Stimulated activated CD8-positive, alpha-beta memory T cell treated with anti-CD3 and anti-CD28 coated beads, Interleukin-15, amount 100 ng/mL, for 24 hours (primary cell): Measurements from ENCODE around the gene FSTL4.
A peak's percentile ranks its signal among the peaks of the same experiment; 100 is the strongest.

ENCODE experiments used
- DNase-seq: peaks from one replicate; pipeline ENCODE4 v3.0.0-alpha.2; 2020; ENCODE audit warnings: low read depth

Gene FSTL4

DNA sequence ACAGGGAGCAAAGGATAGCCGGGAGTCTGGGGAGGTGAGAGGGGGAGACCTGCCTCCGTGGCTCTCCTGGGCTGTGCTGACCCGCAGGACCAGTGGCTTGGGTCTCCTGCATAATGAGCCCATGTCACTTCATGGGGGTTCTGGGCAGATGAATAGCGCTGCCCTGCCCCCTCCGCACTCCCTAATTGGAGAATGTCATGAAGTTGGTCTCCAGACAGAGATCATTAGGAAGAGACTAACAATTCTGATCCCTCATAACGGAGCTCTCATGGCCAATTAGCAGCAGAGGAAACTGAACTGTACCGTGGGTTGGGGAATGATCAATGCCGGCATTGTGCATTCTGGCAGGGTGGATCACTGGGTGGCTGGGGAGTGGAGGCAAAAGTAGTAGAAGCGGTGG lies 186.1 kb downstream of the FSTL4 start:
- DNase-seq: no peak

DNA sequence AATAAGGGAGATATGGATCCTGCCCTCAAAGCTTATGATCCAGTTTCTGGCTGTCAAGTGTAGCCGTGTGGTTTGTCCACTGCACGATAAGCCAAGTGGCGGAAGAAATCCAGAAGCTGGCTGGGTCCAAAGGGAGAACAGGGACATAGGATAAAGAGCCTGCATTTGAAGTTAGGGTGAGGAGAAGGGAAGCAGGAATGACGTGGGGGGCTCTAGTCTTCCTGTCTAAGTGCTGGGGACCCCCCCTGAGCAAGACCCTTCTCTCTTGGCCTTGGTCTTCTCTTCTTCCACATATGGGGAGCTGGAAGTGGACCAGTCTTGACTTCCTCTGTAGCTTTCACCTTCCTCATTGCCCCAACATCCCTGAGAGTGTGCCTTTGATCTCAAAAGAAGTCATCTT lies 186.6 kb downstream of the FSTL4 start:
- no peak for DNase-seq

DNA sequence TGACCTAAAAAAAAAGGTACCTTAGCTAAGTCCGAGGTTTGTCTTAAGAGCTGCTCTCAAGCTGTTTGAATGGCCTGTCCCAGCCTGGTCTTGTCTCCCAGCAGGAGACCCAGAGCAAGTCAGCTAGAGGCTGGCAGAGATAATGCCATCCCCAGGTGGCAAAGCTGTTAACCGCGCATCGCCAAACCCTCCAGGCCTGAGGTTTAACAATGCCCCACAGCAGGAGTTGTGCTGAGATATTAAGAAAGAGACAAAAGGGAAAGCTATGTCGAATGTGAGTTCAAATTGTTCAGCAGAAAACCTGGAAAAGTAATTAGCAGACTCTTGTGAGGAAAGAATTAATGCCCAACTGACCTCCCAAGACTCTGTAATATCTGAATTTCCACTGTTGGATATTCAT lies 187.1 kb downstream of the FSTL4 start:
- no peak for DNase-seq

DNA sequence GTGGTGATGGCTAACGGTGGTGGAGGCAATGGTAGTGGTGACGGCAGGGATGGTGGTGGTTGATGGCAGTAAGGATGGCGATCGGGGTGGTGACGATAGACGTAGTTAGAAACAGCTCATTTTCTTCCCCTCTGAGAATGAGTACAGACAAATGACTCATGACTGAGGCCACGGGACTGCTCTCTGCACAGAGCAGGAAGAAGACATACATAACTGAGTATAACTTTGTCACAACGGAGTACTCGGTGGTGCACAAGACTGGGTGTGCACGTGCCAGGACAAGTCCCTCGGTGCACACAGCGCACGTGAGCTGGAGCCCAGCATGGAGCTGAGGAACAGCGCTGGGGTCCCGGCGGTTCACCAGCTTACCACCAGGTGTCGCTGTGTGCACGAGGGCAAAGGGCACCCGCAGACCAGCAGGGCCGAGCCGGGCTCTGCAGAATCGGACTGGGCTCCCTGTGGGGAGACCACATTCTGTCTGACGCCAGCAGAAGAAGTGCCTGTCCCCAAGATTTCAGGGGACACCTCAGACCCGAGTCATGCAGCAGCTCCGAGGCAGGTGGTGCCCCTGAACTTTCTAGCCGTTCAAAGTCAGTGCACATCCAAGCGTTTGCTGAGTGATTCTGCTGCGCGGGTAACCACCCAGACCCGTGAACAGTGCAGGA lies 188.6 kb downstream of the FSTL4 start:
- peak; percentile 63 for DNase-seq

DNA sequence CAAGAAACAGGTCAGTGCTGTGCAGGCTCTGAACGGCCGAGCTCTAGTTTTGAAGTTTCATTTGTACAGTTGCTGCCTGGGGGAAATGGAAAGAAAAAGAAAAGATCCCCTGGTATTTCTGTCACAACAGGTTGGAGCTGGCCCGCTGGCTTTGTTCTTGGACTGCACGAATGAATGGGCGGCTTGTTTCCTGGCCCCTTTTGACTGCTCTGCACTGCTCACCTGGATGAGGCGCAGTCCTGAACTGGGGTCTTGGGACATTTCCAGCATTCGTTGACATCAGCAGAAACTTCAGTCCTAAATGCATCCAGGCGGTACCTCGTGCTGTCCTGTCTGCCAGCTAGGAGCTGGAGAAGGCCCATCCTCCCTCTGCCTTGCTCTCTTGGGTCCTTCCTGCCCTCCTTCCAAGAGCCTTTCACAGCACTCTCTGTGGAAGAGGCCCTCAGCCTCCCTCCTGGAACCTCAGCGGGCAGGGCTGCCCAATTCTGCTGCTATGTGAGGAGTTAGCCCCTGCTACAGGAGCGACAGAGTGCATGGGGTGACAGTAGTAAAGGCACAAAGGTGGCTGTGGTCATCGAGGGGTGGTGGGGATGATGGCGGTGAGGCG lies 189.2 kb downstream of the FSTL4 start:
- DNase-seq: no peak

DNA sequence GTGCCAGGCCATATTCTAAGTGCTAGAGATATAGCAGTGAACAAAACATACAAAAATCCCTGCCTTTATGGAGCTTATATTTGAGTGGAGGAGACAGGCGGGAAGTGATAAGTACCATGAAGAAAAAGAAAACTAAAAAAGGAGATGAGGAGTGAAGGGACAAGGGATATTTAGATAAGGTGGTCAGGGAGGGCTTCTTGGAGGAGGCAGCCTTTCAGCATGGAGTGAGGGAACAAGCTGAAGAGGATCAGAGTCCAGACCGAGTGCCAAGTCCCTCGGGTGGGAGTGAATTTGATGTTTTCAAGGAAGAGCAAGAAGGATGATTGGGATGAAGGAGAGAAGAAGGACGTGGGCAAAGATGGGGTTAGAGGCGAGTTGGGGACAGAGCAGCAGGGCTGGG lies 190.5 kb downstream of the FSTL4 start:
- DNase-seq: no peak

DNA sequence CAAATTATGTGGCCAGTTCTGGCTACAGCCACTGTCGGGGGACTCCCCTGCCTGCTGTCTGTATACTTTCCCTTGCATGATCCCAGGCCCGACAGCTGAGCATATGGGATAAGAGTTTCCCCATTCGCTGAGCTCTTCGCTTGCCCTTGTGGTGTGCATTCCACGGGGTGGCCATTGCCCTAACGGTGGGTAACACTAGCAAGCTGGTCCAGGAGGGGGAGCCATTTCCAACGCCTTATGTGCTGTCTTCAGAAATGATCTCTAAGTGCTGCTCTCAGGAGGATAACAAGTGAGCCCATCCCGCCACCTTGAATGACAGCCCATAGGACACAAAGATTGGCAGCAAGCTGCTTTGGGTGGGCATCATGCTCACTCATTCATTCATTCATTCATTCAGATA lies 190.9 kb downstream of the FSTL4 start:
- DNase-seq: no peak

DNA sequence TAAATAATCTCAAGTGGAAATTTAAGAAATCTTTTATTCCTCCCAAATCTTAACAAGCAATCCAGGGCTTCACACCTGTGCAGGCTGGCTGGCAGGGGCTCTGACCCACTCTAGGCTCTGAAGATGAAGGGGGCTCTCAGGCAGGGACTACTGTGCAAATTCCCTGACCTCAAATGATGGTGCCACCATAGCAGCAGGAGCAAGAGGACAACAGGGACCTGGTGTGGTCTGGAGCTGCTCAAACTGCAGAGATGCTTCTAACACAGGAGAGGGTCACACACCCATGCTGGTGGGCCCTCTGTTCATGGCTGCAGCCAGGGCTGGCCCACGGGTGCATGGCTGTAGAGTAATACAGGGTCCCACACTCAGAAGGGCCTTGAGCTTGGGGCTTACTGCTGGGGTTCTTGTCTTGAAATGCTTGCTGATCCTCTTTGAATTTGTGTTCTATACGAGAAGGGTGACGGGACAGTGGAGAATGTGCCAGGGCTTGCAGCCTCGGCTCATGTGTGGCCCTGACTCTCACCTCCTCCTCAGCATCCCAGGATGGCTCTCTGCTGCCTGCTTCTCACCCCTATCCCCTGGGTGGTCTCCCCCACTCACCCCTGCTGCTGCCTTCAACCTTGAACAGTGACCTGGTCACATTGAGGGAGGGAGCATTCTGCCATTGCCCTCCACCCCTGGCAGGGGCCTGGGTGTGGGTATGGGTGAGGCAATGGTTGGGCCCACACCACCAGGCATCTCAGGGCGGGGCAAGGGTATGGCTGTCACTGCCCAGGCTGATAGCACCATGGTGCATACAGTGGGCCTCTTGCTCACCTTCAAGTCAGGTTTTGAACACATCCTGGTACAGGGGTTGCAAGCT lies 191.7 kb downstream of the FSTL4 start:
- no peak for DNase-seq

DNA sequence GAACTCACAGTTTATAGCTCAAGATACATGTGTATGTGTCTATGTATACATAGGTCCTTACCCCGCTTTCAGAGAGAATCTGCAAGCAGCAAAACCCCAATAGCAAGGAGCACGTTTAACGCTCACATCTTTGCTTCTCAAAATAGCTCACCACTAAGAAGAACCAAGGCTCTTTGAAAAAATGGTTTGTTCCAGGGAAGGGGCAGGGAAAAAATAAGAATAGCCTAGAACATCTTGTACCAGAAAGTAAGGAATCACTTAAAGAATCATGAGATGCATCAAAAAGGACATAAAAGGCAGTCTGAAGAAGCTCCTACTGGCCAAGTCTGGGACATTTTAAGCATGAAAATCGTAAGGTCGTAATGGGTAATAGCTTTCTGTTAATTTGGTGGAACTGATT lies 196.4 kb downstream of the FSTL4 start:
- DNase-seq: no peak

DNA sequence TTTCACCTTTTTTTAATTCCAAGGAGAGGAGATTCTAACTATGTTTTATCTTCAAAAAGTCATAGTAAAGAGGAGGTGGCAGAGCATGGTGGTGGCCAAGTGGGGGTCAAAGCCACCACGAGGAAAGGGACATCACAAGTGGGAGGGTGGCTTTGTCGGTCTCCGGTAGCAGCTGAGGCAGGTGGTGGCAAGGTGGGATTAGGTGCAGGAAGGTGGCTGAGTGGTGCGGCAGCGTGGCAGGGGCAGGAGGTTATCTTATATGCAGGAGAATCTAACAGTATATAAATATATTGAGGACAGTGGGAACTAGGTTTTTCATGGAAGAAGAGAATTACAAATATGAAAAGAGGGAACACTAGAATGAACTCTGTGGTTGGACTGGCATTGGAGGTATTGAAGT lies 196.8 kb downstream of the FSTL4 start:
- no peak for DNase-seq

DNA sequence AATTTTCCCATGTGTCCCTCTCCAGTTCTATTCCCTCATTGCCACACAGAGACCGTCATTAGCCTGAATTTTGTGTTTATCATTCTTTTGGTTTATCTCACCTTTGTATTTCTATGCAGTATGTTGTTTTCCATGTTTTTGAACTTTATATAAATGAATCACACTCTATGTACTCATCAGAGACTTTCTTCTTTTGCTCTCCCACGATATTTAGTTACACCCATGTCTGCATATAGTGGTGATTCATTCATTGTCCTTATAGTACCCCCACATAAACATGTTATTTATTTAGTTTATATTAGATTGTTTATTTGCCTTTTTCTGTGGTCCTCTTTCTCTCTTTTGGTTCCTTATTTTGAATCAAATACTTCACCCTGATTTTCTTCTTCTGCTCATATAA lies 199.7 kb downstream of the FSTL4 start:
- DNase-seq: no peak

DNA sequence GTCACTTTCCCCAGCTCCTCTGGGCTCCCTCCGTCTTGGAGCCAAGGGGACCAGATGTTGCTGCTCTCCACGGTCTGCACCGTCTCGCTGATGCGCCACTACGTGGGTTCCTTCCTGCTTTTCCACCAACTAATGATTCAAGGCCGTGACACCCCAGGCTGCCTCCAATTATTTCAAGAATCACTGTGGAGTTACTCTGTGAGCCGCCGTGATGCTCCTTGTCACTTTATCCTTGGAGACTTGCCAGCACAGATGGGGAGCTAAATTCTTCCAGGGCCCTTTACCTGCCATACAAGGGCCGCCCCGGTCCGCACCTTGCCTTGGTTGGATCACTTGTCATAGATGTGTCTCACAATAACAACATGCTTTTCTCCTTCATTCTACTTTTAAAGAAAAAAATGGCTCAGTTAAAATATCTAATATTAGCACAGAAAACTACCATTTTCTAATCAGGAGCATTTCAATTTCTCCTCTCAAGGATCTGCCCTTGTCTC lies 202.0 kb downstream of the FSTL4 start:
- DNase-seq: no peak

DNA sequence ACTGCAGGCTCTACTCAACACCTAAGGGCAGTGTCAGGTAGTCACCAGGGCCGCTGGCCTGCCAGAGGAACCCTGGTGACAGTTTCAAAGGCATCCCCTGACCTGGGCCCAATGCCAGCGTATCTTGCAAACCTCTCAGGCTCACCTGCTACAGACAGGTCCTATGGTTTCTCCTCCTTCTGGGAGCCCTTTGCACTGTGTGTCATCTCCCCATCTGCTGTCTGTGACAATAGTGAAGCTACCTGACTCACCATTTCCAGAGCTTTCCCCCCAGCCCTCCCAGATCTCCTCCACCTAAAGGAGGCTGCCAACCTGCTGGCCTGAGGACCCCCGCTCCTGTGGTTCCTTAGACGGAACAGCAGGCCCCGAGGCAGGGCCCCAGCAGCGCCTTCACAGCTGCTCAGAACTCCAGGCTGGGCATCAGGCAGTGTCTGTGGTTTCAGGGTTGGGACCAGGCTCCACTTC lies 203.1 kb downstream of the FSTL4 start:
- no peak for DNase-seq

DNA sequence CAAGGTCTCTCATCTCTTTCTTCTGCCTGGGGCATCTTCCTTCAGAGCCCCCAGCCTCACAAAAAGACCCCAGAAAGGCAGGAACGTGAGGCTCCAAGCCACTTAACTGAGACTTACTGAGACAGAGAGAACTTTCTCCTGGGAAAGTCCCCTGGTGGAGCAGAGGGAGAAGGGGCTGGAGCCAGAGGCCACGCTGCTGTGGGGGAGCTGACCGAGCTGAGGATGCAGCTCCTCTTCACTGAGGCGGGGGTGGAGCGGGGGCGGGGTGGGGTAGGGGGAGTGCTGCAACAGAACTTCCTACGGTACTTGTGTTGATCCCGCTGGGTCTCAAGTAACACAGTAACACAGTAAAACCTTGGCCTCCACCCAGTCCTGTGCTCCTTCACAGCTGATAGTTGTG lies 204.0 kb downstream of the FSTL4 start:
- no peak for DNase-seq

DNA sequence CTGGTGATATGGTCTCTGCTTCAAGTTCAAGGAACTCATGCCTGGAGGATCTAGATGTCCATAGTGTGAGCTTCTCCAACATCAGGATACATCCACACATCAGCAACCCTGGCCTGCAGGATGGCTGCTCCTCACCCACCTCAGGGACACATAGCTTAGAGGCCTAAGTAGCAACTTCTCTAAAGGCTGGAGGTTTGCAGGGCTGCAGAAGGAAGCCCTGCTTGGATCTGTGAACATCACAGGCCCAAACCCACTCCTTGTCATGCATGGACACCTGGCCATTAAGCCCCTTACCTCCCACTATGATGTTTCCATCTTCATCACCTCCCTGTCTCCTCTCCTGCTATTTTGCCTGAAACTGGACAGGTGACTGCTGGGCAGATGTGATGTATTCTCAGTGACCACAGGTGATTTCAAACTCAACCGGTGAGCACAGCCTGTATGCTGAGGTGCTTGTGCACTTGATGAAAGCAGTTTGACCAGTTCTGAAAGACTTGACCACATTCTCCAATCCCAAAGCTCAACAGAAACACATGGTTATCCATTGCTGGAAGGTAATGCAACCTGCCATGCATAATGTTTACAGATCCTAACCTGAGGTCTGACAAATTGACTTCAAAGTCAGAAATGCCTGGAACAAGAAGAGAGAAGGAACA lies 205.2 kb downstream of the FSTL4 start:
- no peak for DNase-seq

DNA sequence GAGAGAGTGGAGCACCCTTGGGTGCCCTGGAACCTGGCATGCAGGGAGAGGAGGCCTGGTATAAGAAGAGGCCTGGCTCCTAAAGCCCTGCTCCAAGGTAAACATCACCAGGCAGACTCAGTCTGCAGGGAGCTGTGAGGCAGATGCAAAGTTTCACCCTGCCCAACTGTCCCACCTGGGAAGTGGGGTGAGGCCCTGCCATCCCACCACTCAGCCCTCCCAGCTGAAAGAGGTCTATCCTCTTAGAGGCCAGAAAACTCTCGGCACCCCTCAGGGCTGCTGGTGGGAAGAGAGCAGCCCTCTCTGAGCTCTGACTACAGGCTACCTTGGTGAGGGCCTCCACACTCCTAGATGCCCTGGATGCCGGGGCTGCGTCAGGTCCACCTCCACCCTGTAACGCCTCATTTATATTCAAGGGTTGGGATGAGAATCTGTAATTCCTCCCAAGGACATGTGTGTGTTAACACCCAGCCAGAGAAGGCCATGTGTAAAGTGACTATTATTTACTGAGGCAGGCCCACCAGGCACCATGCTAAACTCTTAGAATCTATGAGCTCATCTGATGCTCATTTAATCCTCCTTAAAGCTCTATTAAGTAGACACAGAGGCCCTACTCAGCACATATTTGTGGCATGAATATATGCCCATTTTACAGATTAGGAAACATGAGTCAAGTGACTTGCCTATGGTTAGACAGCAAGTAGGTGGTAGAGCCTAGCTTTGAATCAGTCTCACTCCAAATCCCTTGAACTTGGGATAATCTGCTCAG lies 205.9 kb downstream of the FSTL4 start:
- no peak for DNase-seq

DNA sequence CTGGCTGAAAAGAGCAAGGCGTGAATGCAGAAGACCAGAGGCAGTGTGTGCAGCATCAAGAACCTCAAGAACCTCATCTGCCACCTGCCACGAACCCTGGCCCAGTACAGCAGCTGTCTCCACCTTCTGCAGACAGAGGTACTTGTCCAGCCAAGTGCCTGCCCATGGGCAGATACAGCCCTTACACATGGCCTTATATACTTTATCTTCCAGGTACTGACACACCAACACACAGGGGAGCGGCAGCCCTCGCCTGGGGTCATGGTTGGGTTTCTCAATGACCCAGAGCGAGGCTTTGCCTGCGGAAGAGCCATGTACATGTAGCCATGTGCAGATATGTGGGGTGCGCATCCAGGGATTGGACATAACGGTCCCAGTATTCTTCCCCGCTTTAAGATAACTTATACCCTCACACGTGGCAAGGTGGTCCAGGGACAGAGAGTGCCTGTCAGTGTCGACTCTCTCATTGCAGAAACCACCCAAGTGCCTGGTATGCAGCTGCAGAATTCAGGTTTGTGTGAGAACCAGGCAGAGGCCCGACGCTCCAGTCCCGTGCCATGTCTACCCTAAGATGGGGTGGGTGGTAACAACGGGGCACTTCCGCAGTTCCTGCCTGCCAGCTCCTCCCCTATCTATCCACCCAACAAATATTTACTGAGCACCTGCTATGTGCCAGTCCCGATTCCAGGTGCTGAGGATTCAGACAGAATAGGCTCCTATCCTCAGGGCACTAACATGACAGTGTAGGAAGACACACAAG lies 206.9 kb downstream of the FSTL4 start:
- no peak for DNase-seq

DNA sequence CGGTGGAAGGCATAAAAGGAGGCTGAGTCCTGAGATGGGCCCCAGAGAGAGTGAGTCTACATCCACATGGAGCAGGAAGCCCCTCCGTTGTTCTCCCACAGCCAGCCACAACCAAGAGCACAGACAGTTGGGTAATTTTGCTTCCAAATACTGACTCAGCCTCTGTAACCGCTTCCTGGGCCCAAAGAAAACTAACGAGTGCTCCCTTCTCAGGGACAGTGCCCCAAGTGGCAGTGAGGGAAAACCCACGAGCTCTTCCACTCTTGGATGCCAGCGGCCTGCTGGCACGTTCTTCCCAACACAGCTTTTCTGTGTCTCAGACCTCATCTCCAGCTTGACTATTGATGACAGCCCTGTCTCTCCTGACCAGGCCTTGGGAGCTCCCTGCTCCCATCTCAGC lies 207.6 kb downstream of the FSTL4 start:
- DNase-seq: no peak

DNA sequence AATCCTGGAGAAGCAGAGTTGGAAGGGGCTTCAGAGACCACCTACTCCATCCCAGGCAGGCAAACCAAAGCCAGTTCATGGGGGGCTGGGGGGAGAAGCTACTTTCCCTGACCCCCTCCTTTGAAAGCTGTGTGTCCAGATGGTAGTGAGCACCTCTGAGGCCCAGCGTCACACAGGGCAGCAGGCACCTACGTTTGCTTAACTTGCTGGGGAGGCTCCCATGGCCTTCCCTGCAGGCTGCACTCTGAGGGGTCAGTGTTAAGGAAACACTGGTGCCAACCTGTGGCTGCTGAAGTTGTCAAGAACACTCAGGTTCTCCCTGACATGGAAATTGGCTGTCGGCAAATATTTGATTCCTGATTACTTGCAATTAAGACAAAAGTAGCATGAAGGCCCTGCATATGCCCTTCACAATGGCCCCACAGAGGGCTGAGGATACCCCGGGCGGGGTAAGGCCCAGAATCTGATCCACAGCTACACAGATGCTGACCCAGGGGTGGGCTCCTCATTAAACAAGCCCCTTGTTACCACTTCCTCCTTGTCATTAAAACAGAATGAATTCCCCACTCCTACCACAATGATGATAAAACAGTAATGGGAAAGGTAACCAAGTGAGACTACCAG lies 208.5 kb downstream of the FSTL4 start:
- DNase-seq: no peak

DNA sequence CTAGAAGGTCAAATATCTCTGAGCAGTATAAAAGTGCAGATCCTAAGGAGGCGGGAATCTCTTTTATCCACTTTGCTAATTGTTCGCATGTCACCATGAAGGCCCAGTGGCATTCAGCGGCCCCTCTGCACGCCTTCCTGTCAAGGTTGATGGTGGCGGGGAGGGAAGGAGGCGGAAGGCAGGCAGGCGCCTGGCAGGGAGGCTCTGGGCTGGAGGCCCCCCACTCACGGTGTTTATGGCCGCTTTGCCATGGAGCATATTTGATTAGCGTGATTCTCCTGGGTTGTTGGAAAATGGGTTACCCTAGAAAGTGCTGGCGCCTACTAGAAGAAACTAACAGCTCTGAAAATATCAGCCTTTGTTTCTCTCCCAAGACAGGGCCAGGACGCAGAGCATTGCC lies 209.6 kb downstream of the FSTL4 start:
- DNase-seq: no peak
